NCI-H1694 treated with DMSO at 0.1 percent for 48 hours (cell line): ENCODE measurements around the gene KRT79.
"Not testable (repeated sequence)": the region's sequence is repeated elsewhere in the genome, so short reads cannot be mapped to it uniquely, and the experiment has no call there.

ENCODE experiments used
- DNase-seq: peaks from one replicate; lab custom pipeline; 2025; lab: John Stamatoyannopoulos, UW

The KRT79 gene

DNA sequence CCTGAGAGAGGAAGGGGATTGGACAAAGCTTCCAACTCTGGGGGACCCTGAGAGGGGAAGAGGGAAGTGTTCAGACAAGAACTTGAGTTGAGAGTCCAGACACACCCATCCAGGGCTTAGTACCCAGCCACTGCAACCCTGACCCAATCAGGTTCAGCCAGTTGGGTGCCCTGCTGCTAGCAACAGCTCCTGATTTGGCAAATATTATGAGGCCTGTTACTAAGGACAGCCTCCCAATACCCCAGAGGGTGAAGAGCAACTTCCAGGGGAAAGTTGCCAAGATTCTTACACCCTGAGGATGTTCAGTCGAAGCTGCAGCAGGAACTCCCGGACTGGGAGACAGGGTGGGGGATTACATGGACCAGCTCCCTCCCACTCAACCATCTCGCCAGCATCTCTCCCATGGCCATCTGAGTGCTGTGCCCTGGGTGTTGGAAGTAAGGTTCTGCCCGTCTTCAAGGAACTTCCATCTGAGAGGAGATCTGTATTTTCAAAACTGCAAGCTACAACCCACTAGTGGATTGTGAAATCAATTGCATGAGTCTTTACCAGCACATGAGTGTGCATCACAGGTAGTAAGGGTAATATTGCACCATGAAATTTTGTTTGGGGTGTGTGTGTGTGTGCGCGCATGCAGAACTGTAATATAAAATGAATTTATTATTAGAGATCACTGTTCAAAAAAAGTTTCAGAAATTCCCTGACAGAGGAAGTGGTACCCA, 26.2 kb upstream of the KRT79 start:
- no peak for DNase-seq

DNA sequence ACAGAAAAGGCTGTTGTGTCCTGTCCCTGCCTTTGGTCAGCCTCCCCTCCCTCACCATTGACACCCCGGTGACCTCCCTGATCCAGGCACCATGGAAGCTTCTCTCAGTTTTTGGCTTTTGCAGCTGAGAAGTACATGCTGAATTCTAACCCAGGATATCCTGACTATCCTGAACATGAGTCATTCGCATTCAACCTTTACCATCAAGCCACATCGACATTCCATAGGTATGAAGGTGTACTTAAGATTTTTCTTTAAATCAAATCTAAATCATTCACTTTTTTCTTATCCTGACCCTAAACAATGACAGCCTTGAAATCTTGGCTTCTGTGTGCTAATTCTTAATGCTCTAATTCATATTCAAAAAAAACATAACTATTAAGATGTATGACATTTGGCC, 23.4 kb upstream of the KRT79 start:
- no peak for DNase-seq

DNA sequence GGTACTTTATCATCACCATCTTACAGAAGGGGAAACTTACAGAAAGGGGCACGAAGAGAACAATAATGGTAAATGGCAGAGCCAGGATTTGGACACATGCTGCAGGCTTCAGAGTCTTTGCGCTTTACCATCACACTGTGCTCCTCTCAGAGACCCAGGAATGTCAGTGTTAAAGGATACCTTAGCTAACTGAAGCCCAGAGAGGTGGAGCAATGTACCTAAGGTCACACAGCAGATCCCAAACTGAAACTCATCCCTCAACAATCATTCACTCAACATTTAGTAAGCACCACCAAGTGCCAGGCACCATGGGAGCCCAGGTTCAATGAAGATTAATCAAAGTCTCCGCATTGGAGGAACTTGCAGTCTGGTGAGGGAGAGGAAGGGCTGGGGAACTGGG, 22.7 kb upstream of the KRT79 start:
- no peak for DNase-seq

DNA sequence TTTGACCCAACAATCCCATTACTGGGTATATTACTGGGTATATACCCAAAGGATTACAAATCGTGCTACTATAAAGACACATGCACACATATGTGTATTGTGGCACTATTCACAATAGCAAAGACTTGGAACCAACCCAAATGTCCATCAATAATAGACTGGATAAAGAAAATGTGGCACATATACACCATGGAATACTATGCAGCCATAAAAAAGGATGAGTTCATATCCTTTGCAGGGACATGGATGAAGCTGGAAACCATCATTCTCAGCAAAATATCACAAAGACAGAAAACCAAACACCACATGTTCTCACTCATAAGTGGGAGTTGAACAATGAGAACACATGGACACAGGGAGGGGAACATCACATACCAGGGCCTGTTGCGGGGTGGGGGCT, 22.0 kb upstream of the KRT79 start:
- DNase-seq, result not testable (repeated sequence)

DNA sequence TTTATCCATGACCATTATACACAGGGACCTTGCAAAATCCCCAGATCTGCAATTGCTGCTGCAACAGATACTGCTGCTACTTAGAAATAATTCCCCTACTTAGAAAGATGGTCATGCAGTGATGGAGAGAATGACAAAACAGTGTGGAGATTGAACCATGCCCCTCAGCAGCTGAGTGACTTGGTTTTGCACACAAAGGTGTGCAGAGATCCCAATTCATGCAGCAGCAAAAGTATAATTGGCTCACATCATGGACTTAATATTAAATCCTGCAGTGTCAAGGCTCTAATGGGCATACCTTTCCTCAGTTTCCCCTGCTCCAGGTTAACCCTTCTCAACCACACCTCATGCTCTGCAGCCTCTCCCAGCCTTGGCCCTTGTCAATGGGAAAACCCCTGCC, 17.7 kb upstream of the KRT79 start:
- DNase-seq, result no peak

DNA sequence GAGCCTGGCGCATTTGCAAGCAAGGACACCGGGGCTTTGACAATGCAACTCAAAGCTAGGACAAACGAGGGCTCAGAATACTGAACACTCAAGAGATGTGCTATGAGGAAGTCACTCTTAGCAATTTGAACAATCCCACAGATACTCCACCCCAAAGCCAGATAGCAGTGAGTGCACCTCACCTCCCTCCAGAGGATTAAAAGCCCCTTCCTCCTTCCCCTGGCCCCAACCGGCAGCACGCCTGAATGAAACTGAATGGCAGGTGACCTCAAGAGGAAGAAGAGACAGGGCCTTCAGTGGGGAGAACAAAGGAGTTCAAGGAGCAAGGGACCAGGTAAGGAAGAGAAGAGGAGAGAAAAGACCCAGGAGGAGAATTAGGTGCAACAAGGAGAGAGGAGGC, 16.6 kb upstream of the KRT79 start:
- no peak for DNase-seq

DNA sequence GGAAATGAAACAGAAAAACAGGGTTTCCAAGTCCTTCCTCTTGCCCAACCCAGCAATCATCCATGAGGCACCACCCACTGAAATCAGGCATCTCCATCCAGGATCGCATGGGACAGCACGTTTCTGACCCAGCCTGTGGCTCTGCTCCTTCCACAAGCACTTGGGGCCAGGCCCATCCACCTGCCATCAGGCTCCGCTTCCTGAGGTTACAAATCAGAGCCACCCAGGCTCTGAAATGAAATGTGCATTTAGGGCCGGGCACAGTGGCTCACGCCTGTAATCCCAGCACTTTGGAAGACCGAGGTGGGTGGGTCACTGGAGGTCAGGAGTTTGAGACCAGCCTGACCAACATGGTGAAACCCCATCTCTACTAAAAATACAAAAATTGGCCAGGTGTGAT, 15.4 kb upstream of the KRT79 start:
- no peak for DNase-seq

DNA sequence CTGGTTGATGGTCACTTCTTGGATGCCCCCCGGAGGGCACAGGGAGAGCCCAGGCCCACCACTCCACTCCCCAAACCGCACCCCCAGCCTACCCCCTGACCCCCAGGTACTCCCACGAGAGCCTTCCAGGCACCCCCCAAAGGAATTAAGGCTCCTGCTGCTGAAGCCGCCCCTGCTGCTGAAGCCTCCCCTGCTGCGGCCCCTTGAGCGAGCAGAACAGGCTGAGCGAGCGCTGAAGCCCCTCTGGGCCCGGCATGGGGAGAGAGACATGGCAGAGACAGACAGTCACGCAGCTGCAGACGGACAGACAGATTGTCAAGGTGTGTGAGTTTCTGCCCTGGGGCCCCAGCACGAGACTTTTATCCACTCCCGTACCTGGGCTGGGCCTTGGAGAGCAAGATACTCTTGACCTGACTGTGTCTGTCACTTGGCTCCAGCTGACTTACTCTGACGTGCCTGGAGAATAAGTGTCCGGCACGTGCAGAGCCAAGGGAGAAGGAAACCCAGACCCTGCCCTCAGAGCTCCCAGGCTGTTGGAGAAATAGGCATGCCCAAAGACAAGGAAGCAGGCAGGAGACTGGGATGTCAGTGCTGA, 14.6 kb upstream of the KRT79 start, which contains the start of gene KRT78:
TSS of gene KRT78 (minus strand) at position 334 of the 595 bp plus-strand sequence. CDS start at position 270, 64 bp downstream.
- DNase-seq, result no peak

DNA sequence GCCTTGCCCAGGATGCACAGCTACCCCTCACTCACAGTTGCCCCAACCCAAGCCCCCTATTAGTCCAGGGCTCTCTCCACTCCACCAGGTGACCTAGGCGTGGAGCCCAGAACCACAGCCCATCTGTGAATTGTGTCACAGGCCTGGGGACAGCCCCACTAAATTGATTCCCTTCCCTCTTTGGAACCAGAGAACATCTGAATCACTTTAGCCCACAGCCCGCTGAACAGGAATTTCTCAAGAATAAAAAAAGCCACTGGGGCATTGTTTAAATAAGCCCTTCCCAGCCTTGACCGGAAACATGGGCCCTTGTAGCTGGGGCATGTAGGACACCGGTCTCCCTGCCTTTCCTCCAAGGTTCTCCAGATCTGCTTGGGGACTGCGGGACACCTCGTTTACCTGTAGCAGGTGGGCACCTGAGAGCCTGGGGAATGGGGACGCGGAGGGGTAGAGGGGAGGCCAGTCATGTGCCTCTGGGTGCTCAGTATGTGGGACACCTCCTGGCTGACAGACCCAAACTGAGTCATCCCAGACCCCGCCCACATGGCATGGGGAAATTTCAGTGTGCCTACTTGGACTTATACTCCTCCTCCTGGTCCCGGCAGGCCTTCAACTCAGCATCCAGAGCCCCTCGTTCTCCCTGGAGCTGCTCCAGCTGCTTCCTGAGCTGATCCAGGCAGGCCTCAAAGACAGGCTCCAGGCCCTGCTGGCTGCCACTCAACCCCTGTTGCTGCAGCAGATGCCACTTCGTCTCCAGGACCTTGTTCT, 13.4 kb upstream of the KRT79 start:
- peak; percentile 12 for DNase-seq

DNA sequence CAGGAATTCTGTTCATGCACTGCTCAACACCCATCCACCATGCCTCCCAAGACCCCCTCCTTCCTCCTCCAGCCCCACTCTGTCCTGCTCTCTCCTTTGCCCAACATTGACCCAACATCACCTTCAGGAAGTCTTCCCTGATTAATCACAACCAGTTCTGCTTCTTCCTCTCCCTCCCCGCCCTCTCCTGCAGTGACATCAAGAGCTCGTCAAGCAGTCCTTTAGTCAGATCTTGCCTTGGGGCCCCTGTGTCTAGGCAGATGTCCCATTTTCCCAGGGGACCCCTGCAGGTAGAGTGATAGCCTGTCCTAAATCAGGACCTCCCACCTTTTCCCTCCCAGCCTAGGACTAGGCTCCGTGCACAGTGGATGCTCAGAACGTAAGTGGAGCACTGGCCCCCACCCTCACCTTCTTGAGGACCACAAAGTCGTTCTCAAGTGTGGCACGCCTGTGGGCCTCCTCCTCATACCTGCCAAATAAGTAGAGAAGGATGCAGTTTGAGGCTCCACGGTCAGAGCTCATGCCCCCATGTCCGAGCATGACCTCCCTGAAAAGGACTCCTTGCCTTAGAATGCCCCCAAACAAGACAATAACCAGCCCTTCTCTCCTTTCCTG, 12.4 kb upstream of the KRT79 start:
- no peak for DNase-seq

DNA sequence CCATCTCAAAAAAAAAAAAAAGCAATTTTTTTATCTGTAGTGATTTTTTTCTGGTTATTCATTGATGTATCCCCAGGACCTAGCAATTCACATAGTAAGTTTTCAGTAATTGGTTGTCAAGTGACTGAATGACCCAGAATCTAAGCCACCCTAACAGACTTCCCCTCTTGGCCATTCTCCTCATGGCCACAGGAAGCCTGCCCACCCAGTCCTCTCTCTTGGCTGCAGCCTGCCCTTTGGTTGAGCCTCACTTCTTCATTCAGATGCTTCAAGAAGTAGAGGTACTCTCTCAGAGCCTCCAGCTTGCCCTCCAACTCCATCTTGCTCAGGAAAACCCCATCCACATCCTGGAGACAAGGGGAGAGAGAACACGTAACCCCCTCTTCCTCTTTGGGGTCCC, 11.8 kb upstream of the KRT79 start:
- DNase-seq, result no peak

DNA sequence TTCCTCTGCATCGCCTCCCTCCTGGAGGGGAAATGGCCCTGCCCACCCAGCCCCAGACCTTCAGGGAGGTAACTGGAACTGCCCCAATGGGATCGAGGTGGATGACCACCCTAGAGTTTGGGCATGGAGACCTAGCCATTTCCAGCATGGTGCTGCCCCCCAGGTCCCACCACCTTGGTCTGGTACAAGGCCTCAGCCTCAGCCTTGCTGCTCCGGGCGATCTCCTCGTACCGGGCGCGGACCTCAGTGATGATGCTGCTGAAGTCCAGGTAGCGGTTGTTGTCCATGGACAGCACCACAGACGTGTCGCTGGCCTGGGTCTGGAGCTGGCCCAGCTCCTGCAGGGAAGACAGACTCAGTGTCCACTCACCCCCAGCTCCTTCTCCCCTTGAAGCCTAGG, 10.3 kb upstream of the KRT79 start:
- DNase-seq, result no peak

DNA sequence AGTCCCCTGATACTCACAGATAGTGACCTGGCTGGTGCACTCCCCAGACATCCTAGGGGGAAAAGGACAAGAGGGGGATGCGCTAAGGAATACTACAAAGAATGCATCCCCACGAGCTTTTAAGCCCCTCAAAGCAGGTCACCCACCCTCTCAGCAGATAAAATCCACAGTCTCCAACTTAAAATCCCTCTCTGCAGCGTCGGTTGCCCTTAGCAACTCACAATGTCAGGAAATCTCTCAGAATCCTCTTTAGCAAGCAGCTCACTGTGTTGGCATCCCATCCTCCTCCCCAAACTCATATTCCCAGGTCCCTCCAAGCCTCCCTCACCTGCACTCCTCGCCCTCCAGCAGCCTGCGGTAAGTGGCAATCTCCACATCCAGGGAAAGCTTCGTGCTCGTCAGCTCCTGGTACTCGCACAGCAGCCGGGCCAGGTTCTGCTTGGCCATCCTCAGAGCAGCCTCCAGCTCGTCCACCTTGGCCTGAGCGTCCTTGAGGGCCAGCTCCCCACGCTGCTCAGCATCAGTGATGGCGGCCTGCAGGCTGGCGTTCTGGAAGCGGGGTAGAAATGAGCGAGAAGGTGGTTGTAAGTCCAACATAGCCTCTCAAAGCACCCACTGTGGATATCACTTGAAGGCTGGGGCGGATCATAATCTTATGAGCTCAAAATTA, 5.5 kb upstream of the KRT79 start:
- no peak for DNase-seq

DNA sequence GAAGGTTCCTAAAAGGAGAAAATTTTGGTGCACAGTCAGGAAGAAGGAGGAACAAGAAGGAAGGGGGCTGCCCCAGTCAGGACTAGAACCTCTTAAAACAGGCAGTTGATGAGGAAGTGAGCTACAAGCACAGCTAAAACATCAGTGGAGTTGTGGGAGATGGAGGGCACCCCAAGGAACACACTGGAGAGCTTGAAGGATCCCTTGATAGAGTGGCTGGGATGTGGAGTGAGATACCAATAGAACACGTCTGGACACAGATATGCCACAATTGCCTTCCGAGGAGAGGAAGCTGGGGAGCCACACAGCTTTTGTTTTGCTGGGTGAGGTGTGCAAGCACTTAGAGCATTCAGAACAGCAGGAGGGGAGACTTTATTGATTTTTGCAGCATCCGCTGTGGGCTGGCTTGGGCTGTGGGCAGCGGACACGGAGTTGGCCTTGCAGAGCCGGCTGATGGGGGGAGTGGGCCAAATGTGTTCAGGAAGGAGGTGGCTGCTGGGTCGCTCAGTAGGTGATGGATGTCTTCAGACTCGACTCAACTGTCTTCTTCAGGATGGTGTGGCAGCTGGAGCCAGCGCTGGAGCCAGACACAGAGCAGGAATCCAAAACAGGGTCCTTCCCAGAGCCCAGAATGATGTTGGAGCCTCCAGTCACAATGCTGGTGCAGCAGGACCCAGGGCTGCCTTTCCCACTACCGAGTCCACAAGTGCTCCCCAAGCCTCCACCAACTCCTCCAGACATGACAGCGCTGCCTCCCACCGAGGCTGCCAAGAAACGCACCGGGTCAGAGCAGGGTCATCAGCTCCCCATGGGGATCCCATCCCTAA, 4.7 kb upstream of the KRT79 start:
- DNase-seq, result no peak

DNA sequence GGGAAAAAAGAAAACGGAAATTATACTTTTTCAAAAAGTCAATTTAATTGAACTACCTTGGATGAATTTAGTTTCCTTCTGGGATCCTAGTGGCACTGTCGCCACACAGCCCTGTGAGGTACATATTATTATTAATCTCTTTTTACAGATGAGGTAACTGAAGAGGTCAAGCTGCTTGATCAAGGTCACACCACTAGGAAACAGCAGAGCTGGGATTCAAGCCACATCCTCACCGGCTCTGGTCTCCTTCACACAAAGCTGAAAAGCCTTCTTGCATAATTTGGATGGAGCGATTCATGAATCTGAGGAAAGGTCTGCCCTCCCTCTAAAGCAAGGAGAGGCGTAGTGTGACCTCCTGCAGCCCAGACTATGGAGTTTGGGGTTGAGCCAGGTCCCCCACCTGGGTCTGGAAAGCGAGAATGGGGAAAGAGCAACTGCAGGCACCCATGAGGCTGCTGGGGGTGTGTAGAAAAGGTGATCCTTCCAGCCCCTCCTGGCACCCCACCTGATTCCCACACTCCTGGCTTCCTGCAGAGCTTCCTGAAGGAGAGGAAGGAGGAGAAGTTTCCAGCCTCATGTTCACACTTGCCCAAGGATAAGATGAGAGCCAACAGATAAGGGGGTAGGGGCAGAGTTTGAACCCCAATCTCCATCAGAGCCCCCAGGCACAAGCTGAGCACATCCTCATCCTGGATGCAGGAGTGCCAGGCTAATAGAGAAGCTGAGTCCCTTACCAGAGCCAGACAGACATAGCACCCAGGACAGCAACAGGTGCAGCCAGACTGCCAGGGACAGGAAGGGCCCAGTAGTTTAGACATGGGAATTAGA, 3.9 kb upstream of the KRT79 start:
- DNase-seq, result no peak

DNA sequence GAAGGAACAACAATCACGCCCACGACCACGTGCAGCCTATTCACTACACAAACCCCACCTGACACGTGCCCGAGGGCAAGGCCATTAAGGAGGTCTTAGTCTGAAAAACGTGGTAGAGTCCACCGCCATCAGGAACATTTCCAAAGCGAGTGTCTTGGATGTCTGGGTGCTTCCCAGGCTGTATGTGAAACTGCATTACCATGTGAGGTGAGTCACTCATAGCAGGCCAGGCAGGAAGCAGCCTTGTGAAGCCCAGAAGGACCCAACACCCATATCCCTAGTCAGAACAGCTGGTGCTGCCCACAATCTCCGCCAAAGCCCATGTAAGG, 3.3 kb upstream of the KRT79 start:
- DNase-seq, result no peak

DNA sequence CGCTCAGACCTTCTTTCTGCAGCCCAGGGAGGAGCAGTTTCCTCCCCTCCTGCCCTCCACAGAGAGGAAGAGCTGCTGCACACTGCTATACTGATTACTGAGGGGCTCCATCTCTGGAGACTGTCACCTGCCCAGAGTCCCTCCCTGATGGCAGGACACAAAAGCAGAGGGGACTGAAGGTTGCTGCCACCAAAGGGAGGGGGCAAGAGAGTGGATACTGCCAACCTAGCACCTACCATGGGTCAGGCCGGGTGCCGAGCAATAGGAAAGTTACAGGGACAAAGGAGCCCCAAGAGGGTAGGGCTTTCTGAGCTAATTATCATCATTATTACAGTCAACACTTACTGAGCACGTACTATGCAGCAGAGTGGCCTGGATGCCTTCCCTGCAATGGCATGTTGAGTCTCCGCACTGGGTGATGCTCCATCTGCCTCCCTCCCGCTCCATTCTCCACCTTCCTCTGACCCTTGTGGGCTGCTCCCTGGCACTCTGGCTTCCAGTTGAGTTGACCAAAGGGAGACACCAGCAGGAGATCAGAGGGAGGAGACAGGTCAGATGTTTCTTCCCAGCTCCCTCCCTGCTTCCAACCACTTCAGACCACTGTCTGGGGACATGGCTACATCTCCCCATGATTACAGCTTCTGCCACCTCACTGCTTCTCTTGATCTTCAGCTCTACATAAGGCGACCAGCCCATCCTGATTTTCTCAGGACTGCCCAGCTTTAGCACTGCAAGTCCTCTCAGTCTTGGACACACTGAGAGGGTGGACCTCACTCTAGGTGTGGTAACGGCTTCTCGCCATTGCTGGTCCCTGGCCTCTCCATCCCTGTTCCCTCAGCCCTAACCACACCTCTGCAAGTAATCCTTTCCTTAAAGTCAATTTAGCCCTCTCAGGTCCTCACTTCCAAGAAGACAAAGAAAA, 2.6 kb upstream of the KRT79 start:
- DNase-seq, result no peak

DNA sequence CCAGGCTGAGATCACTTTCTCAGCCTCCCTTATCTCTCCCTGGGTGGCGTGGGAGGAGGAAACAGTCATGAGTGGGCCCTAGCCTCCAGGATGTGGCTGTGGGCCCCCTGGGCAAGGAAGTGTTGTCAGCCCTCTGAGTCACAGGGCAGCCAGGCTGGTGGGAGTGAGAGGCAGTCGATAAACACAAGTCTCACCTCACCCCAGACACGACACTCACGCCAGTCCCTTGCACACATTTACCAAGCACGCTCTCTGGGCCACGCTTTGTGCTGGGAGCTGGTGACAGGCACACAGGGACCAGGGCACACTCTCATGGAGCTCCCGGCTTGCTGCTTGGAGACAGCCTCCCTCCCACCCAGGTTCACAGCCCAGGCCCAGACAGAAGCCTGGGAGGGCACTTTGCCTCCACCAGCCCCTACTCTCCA, 1.9 kb upstream of the KRT79 start:
- no peak for DNase-seq

DNA sequence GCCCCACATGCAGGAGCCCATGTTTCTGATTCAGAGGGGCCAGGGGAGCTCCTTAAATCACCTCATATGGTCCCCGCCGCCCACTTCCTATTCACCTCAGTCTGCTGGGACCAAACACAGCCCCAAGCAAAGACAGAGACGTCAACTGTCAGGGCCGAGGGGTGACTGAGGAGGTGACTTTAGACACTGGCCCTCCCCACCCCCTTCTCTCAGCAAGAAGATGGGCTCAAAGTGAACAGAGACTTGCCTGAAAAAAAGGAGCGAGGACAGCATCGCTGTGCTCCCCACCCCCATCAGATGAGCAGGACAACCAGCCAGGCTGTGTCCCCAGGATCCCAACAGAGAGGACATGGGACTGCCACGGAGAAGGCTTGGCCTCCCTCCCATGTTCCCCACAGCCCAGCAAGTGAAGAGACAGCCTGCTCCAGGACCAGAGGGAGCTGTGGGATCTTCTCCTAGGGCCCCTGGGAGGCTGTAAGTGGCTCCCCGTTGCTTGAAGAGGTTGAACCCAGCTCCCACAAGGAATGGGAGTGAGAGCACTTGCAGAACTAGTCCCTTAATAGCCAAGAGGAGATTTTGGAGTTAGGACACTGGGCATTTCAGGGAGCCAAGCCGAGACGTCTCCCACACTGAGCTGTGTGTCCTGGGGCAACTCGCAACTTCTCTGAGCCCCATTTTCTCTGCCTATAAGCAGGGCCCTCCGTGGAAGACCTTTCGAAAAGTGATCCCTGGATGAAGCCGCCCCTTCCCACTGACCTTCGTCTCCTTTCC, 1.3 kb upstream of the KRT79 start:
- no peak for DNase-seq
